Activated B cell treated with CpG ODN at 0.5 μM for 24 hours (primary cell): ENCODE results near the gene CNNM2. TPM values are rescaled to one million over a fixed set of nuclear protein-coding genes. Genes with fewer than 3 reads are reported as not detected.

Source experiments
- ATAC-seq: fragments of 200-7000 bp; cut with Tn5 transposase; one replicate; pipeline ENCODE4 v1.10.0; 2021; ENCODE audit warnings: low read depth, mild to moderate bottlenecking, moderate library complexity
- CTCF ChIA-PET: fragments of 350-600 bp; sonication (Branson Sonifier 250); formaldehyde crosslinking; loops from one replicate; lab custom pipeline; 2021; ENCODE audit warnings: antibody characterized with exemption; lab: Charles Lee
- POLR2A ChIA-PET: fragments of 350-600 bp; sonication (Branson Sonifier 250); formaldehyde crosslinking; loops from one replicate; lab custom pipeline; 2021; ENCODE audit warnings: antibody characterized with exemption; lab: Charles Lee
- DNase-seq: peaks from one replicate; pipeline ENCODE4 v3.0.0; 2022
- H3K27ac Mint-ChIP-seq: one replicate; pipeline ENCODE4 v1.8.0; 2020; ENCODE audit warnings: mixed read lengths
- H3K27me3 Mint-ChIP-seq: one replicate; pipeline ENCODE4 v1.8.0; 2021; ENCODE audit warnings: mixed read lengths
- H3K36me3 Mint-ChIP-seq: one replicate; pipeline ENCODE4 v1.8.0; 2021; ENCODE audit warnings: low read depth, mixed read lengths
- H3K4me1 Mint-ChIP-seq: one replicate; pipeline ENCODE4 v1.8.0; 2021; ENCODE audit warnings: mixed read lengths
- H3K4me3 Mint-ChIP-seq: one replicate; pipeline ENCODE4 v1.8.0; 2020; ENCODE audit warnings: mild to moderate bottlenecking, mixed read lengths
- H3K9me3 Mint-ChIP-seq: one replicate; pipeline ENCODE4 v1.8.0; 2020; ENCODE audit warnings: mixed read lengths
- CTCF ChIP-seq: fragments of 200-600 bp; IDR thresholded peaks from one replicate; pipeline ENCODE4 v1.8.0; 2022; ENCODE audit warnings: antibody characterized with exemption, mild to moderate bottlenecking
- intact Hi-C: fragments of 100-400 bp; cut with micrococcal nuclease; formaldehyde crosslinking; loops from one replicate; pipeline ENCODE4 v1.15.1; 2024
- total RNA-seq: library from RNA; stranded (reverse); gene quantifications from 2 replicates; pipeline ENCODE4 v1.2.3, GENCODE V29; 2022

The CNNM2 gene
- total RNA-seq, 1 donor from 2014 or later, result 7.3 TPM

GRCh38 chr10:102949916-102950315 lies 31.8 kb downstream of the CNNM2 start:
- Mint-ChIP-seq H3K27ac (no peak overlapping the region), H3K36me3 (peaks cover 5% of the 10 kb centered on the region), H3K4me1 (no peaks in the 10 kb centered on the region), H3K9me3 (no peaks in the 10 kb centered on the region), H3K27me3 (no peaks in the 10 kb centered on the region), H3K4me3 (no peak overlapping the region)
- ATAC-seq (no peak), DNase-seq (no peak)
- ChIA-PET POLR2A (interaction anchor here (0.8 kb wide), 1 partner anchor 440 kb away, joined by 12 read pairs; no protein-coding TSS in a partner anchor), CTCF (interaction anchor here (0.5 kb wide), 1 partner anchor 29 kb away, joined by 4 read pairs; no protein-coding TSS in a partner anchor)
- intact Hi-C loops, result no loop called here
- no peak for TF ChIP-seq CTCF

GRCh38 chr10:102951316-102951715 lies 33.2 kb downstream of the CNNM2 start:
- ChIA-PET CTCF (no interaction called here), POLR2A (interaction anchor here (0.7 kb wide), 1 partner anchor 58 kb away, joined by 10 read pairs; no protein-coding TSS in a partner anchor)

GRCh38 chr10:102959360-102959759 lies 41.3 kb downstream of the CNNM2 start:
- no peak for TF ChIP-seq CTCF
- POLR2A ChIA-PET, result no interaction called here

More at GRCh38 chr10:102951316-102951715, 33.2 kb downstream of the CNNM2 start:
- Mint-ChIP-seq H3K27me3 (no peaks in the 10 kb centered on the region), H3K9me3 (no peaks in the 10 kb centered on the region), H3K4me3 (no peak overlapping the region), H3K27ac (no peak overlapping the region), H3K36me3 (peaks cover 7% of the 10 kb centered on the region), H3K4me1 (no peaks in the 10 kb centered on the region)
- DNase-seq (no peak), ATAC-seq (no peak)
- no peak for TF ChIP-seq CTCF
- intact Hi-C loops, result no loop called here

GRCh38 chr10:102960157-102960556 lies 42.1 kb downstream of the CNNM2 start:
- no peak for TF ChIP-seq CTCF
- ChIA-PET POLR2A (no interaction called here), CTCF (no interaction called here)
- H3K36me3 Mint-ChIP-seq, result peaks cover 4% of the 10 kb centered on the region
- DNase-seq, result no peak
- H3K4me1 Mint-ChIP-seq, result no peaks in the 10 kb centered on the region
- intact Hi-C loops, result no loop called here
- H3K4me3 Mint-ChIP-seq, result no peak overlapping the region
- H3K27me3 Mint-ChIP-seq, result no peaks in the 10 kb centered on the region
- no peak overlapping the region for H3K27ac Mint-ChIP-seq
- ATAC-seq, result no peak
- no peaks in the 10 kb centered on the region for H3K9me3 Mint-ChIP-seq

More at GRCh38 chr10:102959360-102959759, 41.3 kb downstream of the CNNM2 start:
- Mint-ChIP-seq H3K27me3 (no peaks in the 10 kb centered on the region), H3K4me1 (no peaks in the 10 kb centered on the region), H3K36me3 (peaks cover 7% of the 10 kb centered on the region), H3K4me3 (no peak overlapping the region), H3K9me3 (no peaks in the 10 kb centered on the region), H3K27ac (no peak overlapping the region)
- no peak for DNase-seq
- CTCF ChIA-PET, result interaction anchor here (0.6 kb wide), 1 partner anchor 35 kb away, joined by 3 read pairs; no protein-coding TSS in a partner anchor
- intact Hi-C loops, result no loop called here
- ATAC-seq, result no peak

DNA sequence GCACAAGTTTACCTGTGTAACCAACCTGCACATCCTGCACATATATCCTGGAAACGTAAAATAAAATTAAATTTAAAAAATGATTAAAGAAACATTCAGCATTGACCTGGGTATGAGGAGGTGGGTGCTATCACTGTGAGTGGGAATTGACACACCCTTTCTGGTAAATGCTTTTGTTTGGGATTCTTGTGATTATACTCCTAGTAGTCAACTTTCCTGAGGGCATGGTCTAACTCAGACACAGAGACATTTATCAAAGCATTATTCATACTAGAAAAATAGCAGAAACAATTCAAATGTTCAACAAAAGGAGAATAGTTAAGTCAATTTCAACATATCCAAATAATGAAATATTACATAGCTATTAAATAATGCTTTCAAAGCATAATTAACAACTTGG lies 44.2 kb downstream of the CNNM2 start:
- Mint-ChIP-seq H3K4me3 (no peak overlapping the region), H3K27me3 (no peaks in the 10 kb centered on the region), H3K36me3 (peaks cover 5% of the 10 kb centered on the region), H3K9me3 (no peaks in the 10 kb centered on the region), H3K4me1 (no peaks in the 10 kb centered on the region), H3K27ac (no peak overlapping the region)
- no peak for TF ChIP-seq CTCF
- ChIA-PET CTCF (no interaction called here), POLR2A (no interaction called here)
- intact Hi-C loops, result no loop called here
- ATAC-seq (no peak), DNase-seq (no peak)
